OCI-LY1 (cell line): ENCODE measurements around the gene FAM131A.

Experiments
- CTCF ChIP-seq: fragments of 200-600 bp; sonication (generic), shearing (Covaris generic); IDR thresholded peaks from 2 replicates; pipeline ENCODE4 v1.5.1; 2017; ENCODE audit warnings: mild to moderate bottlenecking, antibody characterized with exemption, low read length, moderate library complexity, mixed read lengths
- EZH2 ChIP-seq: fragments of 200-600 bp; sonication (generic), shearing (Covaris generic); IDR thresholded peaks from 2 replicates; pipeline ENCODE4 v1.8.0; 2017; ENCODE audit warnings: borderline replicate concordance, mixed run types, mild to moderate bottlenecking, antibody characterized with exemption, low read length, moderate library complexity, mixed read lengths

DNA sequence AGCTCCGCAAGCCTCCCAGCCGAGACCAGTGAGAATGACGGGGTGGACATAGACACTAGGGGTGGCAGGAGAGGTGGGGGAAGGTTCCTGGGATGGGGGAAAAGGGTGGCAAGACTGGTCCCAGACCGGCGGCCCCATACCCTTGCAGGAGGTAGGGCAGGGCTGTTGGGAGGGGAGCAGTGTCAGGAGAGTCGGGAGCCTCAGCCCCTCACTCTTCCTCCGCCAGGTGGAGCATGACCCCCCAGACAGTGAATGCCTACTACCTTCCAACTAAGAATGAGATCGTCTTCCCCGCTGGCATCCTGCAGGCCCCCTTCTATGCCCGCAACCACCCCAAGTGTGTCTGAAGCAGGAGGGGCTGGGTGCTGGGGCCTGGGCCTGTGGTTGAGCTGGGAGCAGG lies 47.1 kb upstream of the FAM131A start:
- no peak; the same call in 1 of the 2 replicates for TF ChIP-seq CTCF
- TF ChIP-seq EZH2, result no peak
